Caco-2 (cell line): ENCODE data around the gene IFTAP. TPM values are rescaled to one million over a fixed set of nuclear protein-coding genes. Genes with fewer than 3 reads are reported as not detected.
A peak's percentile ranks its signal among the peaks of the same experiment; 100 is the strongest.
"Not testable (repeated sequence)": the region's sequence is repeated elsewhere in the genome, so short reads cannot be mapped to it uniquely, and the experiment has no call there.

Experiments
- BruUV-seq: library from RNA; stranded (reverse); fragments of 400-500 nt; replicated peaks from 2 replicates; lab custom pipeline; 2021; lab: Mats Ljungman, UMichigan
- CTCF ChIA-PET: fragments of 300-600 bp; sonication (Branson Sonifier 250); formaldehyde crosslinking; loops from one replicate; lab custom pipeline; 2022; ENCODE audit warnings: antibody characterized with exemption; lab: Charles Lee
- POLR2A ChIA-PET: fragments of 300-600 bp; sonication (Branson Sonifier 250); formaldehyde crosslinking; loops from one replicate; lab custom pipeline; 2022; ENCODE audit warnings: antibody characterized with exemption; lab: Charles Lee
- DNase-seq, 2 experiments: peaks; one replicate each; pipeline versions ENCODE4 v3.0.0 to v3.0.0-alpha.2; 2020 to 2022
- H3K27me3 ChIP-seq: replicated peaks from 2 replicates; pipeline ENCODE4 v1.6.0; 2011; ENCODE audit warnings: low read length; ENCODE audit not compliant: control insufficient read depth, insufficient read depth
- H3K36me3 ChIP-seq: 2 replicates; pipeline ENCODE4 v1.5.1; 2011; ENCODE audit warnings: low read length; ENCODE audit not compliant: control insufficient read depth, insufficient read depth
- H3K4me1 ChIP-seq: fragments of 250-450 bp; sonication (Bioruptor Pico); 2 replicates; pipeline ENCODE4 v1.5.1; 2020; ENCODE audit warnings: mild to moderate bottlenecking
- H3K4me3 ChIP-seq: 2 replicates; pipeline ENCODE4 v1.5.1; 2011; ENCODE audit warnings: low read depth, mild to moderate bottlenecking, control low read depth, low read length
- H3K9me3 ChIP-seq: fragments of 250-450 bp; sonication (Bioruptor Pico); 2 replicates; pipeline ENCODE4 v1.5.1; 2020; ENCODE audit warnings: mild to moderate bottlenecking, moderate library complexity
- H3K27ac Mint-ChIP-seq: one replicate; pipeline ENCODE4 v1.8.0; 2022; ENCODE audit warnings: mixed read lengths; ENCODE audit not compliant: unreplicated experiment
- H3K27me3 Mint-ChIP-seq: one replicate; pipeline ENCODE4 v1.8.0; 2022; ENCODE audit warnings: mixed read lengths; ENCODE audit not compliant: insufficient read depth, unreplicated experiment
- H3K36me3 Mint-ChIP-seq: one replicate; pipeline ENCODE4 v1.8.0; 2022; ENCODE audit warnings: mild to moderate bottlenecking, mixed read lengths; ENCODE audit not compliant: insufficient read depth, unreplicated experiment
- H3K4me1 Mint-ChIP-seq: one replicate; pipeline ENCODE4 v1.8.0; 2022; ENCODE audit warnings: low read depth, mixed read lengths; ENCODE audit not compliant: unreplicated experiment
- H3K4me3 Mint-ChIP-seq: one replicate; pipeline ENCODE4 v1.8.0; 2022; ENCODE audit warnings: mild to moderate bottlenecking, moderate library complexity, mixed read lengths; ENCODE audit not compliant: unreplicated experiment
- H3K9me3 Mint-ChIP-seq: one replicate; pipeline ENCODE4 v1.8.0; 2022; ENCODE audit warnings: mixed read lengths; ENCODE audit not compliant: unreplicated experiment
- CTCF ChIP-seq, 2 experiments: fragments of 200-600 bp in 1 of 2; IDR thresholded peaks; 1 replicate in 1 of 2; 2 replicates in 1 of 2; pipeline versions ENCODE4 v1.5.1 to v1.8.0; 2011 to 2022; ENCODE audit warnings: antibody characterized with exemption in 1 of 2, control low read depth in 1 of 2, inconsistent platforms in 1 of 2, low read depth in 1 of 2, low read length in 1 of 2, mild to moderate bottlenecking in 1 of 2, moderate library complexity in 1 of 2; ENCODE audit not compliant: insufficient read depth in 1 of 2, severe bottlenecking in 1 of 2, unreplicated experiment in 1 of 2
- intact Hi-C: fragments of 100-400 bp; cut with micrococcal nuclease; formaldehyde crosslinking; loops from one replicate; pipeline ENCODE4 v1.10.0; 2022; ENCODE audit not compliant: unreplicated experiment
- total RNA-seq: library from RNA; stranded (reverse); gene quantifications from 2 replicates; pipeline ENCODE4 v1.2.3, GENCODE V29; 2022

Gene IFTAP
- total RNA-seq, 1 experiment from 2014 or later, result 10.4 TPM

DNA sequence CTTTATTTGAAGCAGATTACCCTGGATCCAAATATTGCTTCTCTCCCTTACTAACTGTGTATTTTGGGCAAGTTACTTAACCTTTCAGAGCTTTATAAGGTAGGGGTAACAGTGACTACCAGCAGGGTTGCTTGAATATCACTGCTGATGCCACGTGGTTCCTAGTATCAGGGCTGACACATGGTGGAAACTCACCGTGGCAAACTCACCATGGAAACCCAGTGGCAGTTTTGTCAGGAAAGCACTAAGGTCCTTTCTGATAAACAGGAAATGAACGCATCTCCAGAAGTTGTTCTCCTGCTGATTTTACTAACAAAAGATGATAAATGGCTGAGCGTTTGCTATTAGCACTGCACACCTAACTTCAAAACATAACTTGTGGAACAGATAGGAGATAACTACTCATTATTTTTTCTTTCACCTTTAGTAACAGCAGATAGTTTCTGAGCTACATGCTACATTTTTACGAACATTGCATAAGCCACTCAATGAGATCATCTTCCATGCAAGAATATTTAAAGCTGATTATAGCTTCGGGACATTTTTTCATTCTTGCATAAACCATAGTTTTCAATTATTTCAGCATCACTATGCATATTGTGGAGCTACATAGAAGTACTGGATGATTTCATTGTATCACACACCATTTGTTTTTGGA is 63.4 kb downstream of the IFTAP start:
- H3K27me3 ChIP-seq, result no peaks in the 10 kb centered on the region
- Mint-ChIP-seq H3K36me3 (no peaks in the 10 kb centered on the region), H3K27me3 (no peaks in the 10 kb centered on the region), H3K4me3 (no peak overlapping the region), H3K4me1 (no peaks in the 10 kb centered on the region), H3K9me3 (peaks cover 16% of the 10 kb centered on the region), H3K27ac (no peak overlapping the region)
- no peaks in the 10 kb centered on the region for H3K4me1 ChIP-seq
- H3K4me3 ChIP-seq, result no peak overlapping the region
- ChIA-PET POLR2A (no interaction called here), CTCF (no interaction called here)
- intact Hi-C loops, result no loop called here
- H3K9me3 ChIP-seq, result no peaks in the 10 kb centered on the region
- no peak for DNase-seq
- no peaks in the 10 kb centered on the region for H3K36me3 ChIP-seq
- no peak for TF ChIP-seq CTCF (IDR thresholded peaks at IDR 0.05; ENCODE audit: insufficient read depth in 1 of 2, low read depth in 1 of 2, low read length in 1 of 2, severe bottlenecking in 1 of 2, unreplicated experiment in 1 of 2)
- no TSS peak for BruUV-seq

DNA sequence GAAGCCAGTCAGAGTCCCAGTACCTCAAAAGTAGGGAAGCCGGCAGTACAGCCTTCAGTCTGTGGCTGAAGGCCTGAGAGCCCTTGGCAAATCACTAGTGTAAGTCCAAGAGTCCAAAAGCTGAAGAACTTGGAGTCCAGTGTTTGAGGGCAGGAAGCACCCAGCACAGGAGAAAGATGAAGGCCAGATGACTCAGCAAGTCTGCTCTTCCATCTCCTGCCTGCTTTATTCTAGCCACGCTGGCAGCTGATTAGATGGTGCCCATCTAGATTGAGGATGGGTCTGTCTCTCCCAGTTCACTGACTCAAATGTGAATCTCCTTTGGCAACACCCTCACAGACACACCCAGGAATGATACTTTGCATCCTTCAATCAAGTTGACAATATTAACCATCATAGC is 67.1 kb downstream of the IFTAP start:
- CTCF ChIA-PET, H3K4me3 Mint-ChIP-seq: not testable (repeated sequence)

GRCh38 chr11:36672815-36673450 is 78.6 kb downstream of the IFTAP start:
- BruUV-seq, result no TSS peak
- Mint-ChIP-seq H3K4me3 (no peak overlapping the region), H3K36me3 (no peaks in the 10 kb centered on the region), H3K27me3 (no peaks in the 10 kb centered on the region), H3K4me1 (no peaks in the 10 kb centered on the region), H3K9me3 (peaks cover 11% of the 10 kb centered on the region), H3K27ac (no peak overlapping the region)
- H3K4me1 ChIP-seq, result no peaks in the 10 kb centered on the region
- POLR2A ChIA-PET, result no interaction called here
- H3K4me3 ChIP-seq, result no peak overlapping the region
- intact Hi-C loops, result loop anchor here (1.0 kb wide), 1 partner anchor 109 kb away; no protein-coding TSS in a partner anchor
- no peaks in the 10 kb centered on the region for H3K27me3 ChIP-seq
- no peaks in the 10 kb centered on the region for H3K36me3 ChIP-seq
- TF ChIP-seq CTCF (IDR thresholded peaks at IDR 0.05; ENCODE audit: insufficient read depth in 1 of 2, low read depth in 1 of 2, low read length in 1 of 2, severe bottlenecking in 1 of 2, unreplicated experiment in 1 of 2), result peak; percentile 34 to 46
- DNase-seq, result peak in 1 of 2 experiments; percentile 24
- H3K9me3 ChIP-seq, result peaks cover 10% of the 10 kb centered on the region; the same call in 1 of the 2 replicates
- CTCF ChIA-PET, result no interaction called here

More for the DNA sequence above, 67.1 kb downstream of the IFTAP start:
- H3K4me1 Mint-ChIP-seq, intact Hi-C loops, H3K36me3 Mint-ChIP-seq, H3K36me3 ChIP-seq, H3K27ac Mint-ChIP-seq, POLR2A ChIA-PET, DNase-seq, H3K27me3 Mint-ChIP-seq, H3K27me3 ChIP-seq, BruUV-seq, H3K4me1 ChIP-seq, H3K4me3 ChIP-seq, H3K9me3 ChIP-seq: not testable (repeated sequence)
- peaks cover 29% of the 10 kb centered on the region for H3K9me3 Mint-ChIP-seq

DNA sequence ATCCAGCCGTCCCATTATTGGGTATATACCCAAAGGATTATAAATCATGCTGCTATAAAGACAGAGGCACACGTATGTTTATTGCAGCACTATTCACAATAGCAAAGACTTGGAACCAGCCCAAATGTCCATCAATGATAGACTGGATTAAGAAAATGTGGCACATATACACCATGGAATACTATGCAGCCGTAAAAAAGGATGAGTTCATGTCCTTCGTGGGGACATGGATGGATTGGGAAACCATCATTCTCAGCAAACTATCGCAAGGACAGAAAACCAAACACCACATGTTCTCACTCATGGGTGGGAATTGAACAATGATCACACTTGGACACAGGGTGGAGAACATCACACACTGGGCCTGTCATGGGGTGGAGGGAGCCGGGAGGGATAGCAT is 85.2 kb downstream of the IFTAP start:
- H3K4me1 ChIP-seq, H3K4me3 ChIP-seq, H3K4me3 Mint-ChIP-seq, H3K36me3 ChIP-seq, H3K9me3 ChIP-seq, H3K27me3 Mint-ChIP-seq, DNase-seq, CTCF ChIA-PET, H3K27me3 ChIP-seq, intact Hi-C loops, H3K27ac Mint-ChIP-seq, H3K36me3 Mint-ChIP-seq, POLR2A ChIA-PET, H3K4me1 Mint-ChIP-seq, BruUV-seq: not testable (repeated sequence)
- peaks cover 10% of the 10 kb centered on the region for H3K9me3 Mint-ChIP-seq
